ENCODE data around the gene ARL10. TPM values are rescaled to one million over a fixed set of nuclear protein-coding genes. Genes with fewer than 3 reads are reported as not detected.

ARL10 gene
- polyA plus RNA-seq, 1 donor (not counting 4 experiments of a cell fraction or from before 2014, with no cell fraction given), result 1.6 TPM

DNA sequence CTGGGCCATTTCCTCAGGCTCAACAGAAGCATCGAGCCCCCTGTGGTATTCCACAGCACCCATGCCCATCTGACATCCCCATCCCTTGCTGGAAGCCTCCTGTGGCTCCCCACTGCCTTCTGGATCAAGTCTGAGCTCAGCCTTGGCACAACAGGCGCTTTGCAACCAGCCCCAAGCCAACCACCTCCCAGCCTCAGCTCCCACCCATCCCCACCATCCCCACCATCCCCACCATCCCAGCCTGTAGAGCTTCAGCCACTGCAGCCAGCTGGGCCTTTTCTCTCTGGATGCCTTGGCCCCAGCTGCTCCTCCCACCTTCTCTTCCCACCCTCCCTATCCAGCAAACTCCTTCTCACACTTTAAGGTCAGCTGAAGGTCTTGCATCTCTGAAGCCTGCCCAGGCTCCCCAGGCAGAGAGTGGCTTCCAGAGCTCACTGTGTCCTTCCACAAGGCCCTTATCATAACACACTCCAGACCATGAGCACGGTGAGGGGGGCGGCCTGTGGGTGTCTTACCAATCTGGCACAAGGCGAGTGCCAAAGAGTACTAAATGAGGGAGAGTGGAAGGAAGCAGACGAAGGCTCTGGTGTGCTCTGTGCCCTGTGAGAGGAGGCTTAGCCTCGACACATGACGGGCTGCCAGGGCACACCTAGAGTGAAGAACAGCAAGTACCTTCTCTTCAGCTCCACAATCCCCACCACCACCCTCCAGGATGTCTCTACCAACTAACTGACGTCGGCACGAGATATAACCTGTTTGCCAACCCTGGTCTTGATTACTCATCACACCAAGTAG, 29.8 kb downstream of the ARL10 start:
- FAIRE-seq (no peak), DNase-seq (ENCODE audit: low read depth, low spot score) (no peak)
- dilution Hi-C loops (cut with MboI; ENCODE audit: extremely low pct_ligation_motif_present, low sequenced_read_pairs), result no loop called here
- H3K4me2 ChIP-seq (ENCODE audit: control insufficient read depth, extremely low read depth, insufficient read depth, low read depth, low read length), result no peak overlapping the region
- H3K9ac ChIP-seq (ENCODE audit: control insufficient read depth, extremely low read depth, insufficient read depth, low read length), result no peak overlapping the region
- no peaks in the 10 kb centered on the region for H3K27me3 ChIP-seq (ENCODE audit: control insufficient read depth, extremely low read depth, insufficient read depth, low read length)
- peaks cover 28% of the 10 kb centered on the region for H3K79me2 ChIP-seq (ENCODE audit: control insufficient read depth, insufficient read depth, low read length)
- no peak overlapping the region for H3K4me3 ChIP-seq (ENCODE audit: control insufficient read depth in 2 of 3, extremely low read depth in 1 of 3, insufficient read depth in 2 of 3, low read depth in 1 of 3, low read length in 3 of 3)
- H4K20me1 ChIP-seq (ENCODE audit: control insufficient read depth, extremely low read depth, insufficient read depth, low read length), result no peaks in the 10 kb centered on the region
- H3K9me3 ChIP-seq (ENCODE audit: control insufficient read depth, low read depth, low read length), result no peaks in the 10 kb centered on the region
- H3K9me1 ChIP-seq (ENCODE audit: control insufficient read depth, extremely low read depth, insufficient read depth, low read length), result no peaks in the 10 kb centered on the region
- H3K4me1 ChIP-seq (ENCODE audit: control insufficient read depth, extremely low read depth, insufficient read depth, low read length), result peaks cover under 1% of the 10 kb centered on the region
- TF ChIP-seq, protein P1, sequence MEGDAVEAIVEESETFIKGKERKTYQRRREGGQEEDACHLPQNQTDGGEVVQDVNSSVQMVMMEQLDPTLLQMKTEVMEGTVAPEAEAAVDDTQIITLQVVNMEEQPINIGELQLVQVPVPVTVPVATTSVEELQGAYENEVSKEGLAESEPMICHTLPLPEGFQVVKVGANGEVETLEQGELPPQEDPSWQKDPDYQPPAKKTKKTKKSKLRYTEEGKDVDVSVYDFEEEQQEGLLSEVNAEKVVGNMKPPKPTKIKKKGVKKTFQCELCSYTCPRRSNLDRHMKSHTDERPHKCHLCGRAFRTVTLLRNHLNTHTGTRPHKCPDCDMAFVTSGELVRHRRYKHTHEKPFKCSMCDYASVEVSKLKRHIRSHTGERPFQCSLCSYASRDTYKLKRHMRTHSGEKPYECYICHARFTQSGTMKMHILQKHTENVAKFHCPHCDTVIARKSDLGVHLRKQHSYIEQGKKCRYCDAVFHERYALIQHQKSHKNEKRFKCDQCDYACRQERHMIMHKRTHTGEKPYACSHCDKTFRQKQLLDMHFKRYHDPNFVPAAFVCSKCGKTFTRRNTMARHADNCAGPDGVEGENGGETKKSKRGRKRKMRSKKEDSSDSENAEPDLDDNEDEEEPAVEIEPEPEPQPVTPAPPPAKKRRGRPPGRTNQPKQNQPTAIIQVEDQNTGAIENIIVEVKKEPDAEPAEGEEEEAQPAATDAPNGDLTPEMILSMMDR (optimal IDR thresholded peaks at IDR 0.05 in 1 of 3, IDR thresholded peaks at IDR 0.05 in 1 of 3, conservative IDR thresholded peaks at IDR 0.05 in 1 of 3; ENCODE audit: extremely low read depth in 1 of 3, insufficient read depth in 2 of 3, low read length in 3 of 3), result no peak
- TF ChIP-seq EZH2 (IDR thresholded peaks at IDR 0.05; ENCODE audit: low read length), result no peak
- peaks cover 58 to 59% of the 10 kb centered on the region in 2 experiments for H3K36me3 ChIP-seq (ENCODE audit: control insufficient read depth in 2 of 2, extremely low read depth in 1 of 2, insufficient read depth in 2 of 2, low read length in 2 of 2)
- no peak overlapping the region for H2AFZ ChIP-seq (ENCODE audit: control insufficient read depth, low read length)
- no peak overlapping the region for H3K27ac ChIP-seq (ENCODE audit: control insufficient read depth, insufficient read depth, low read length)

- H2AFZ ChIP-seq (ENCODE audit: control insufficient read depth, low read length), result no peak overlapping the region
- dilution Hi-C loops (cut with MboI; ENCODE audit: extremely low pct_ligation_motif_present, low sequenced_read_pairs), result no loop called here
- H3K27me3 ChIP-seq (ENCODE audit: control insufficient read depth, extremely low read depth, insufficient read depth, low read length), result no peaks in the 10 kb centered on the region
- H3K27ac ChIP-seq (ENCODE audit: control insufficient read depth, insufficient read depth, low read length), result no peak overlapping the region
- H3K4me3 ChIP-seq (ENCODE audit: control insufficient read depth in 2 of 3, extremely low read depth in 1 of 3, insufficient read depth in 2 of 3, low read depth in 1 of 3, low read length in 3 of 3), result no peak overlapping the region
- H3K4me2 ChIP-seq (ENCODE audit: control insufficient read depth, extremely low read depth, insufficient read depth, low read depth, low read length), result no peak overlapping the region
- peaks cover 34% of the 10 kb centered on the region for H3K79me2 ChIP-seq (ENCODE audit: control insufficient read depth, insufficient read depth, low read length)
- H3K36me3 ChIP-seq (ENCODE audit: control insufficient read depth in 2 of 2, extremely low read depth in 1 of 2, insufficient read depth in 2 of 2, low read length in 2 of 2), result peaks cover 51 to 55% of the 10 kb centered on the region in 2 experiments
- no peaks in the 10 kb centered on the region for H3K9me1 ChIP-seq (ENCODE audit: control insufficient read depth, extremely low read depth, insufficient read depth, low read length)
- no peaks in the 10 kb centered on the region for H3K9me3 ChIP-seq (ENCODE audit: control insufficient read depth, low read depth, low read length)
- TF ChIP-seq, protein P1 (optimal IDR thresholded peaks at IDR 0.05 in 1 of 3, IDR thresholded peaks at IDR 0.05 in 1 of 3, conservative IDR thresholded peaks at IDR 0.05 in 1 of 3; ENCODE audit: extremely low read depth in 1 of 3, insufficient read depth in 2 of 3, low read length in 3 of 3), result no peak
- no peak for TF ChIP-seq EZH2 (IDR thresholded peaks at IDR 0.05; ENCODE audit: low read length)
- no peak overlapping the region for H3K9ac ChIP-seq (ENCODE audit: control insufficient read depth, extremely low read depth, insufficient read depth, low read length)
- no peak for DNase-seq (ENCODE audit: low read depth, low spot score)
- no peaks in the 10 kb centered on the region for H4K20me1 ChIP-seq (ENCODE audit: control insufficient read depth, extremely low read depth, insufficient read depth, low read length)
- no peak for FAIRE-seq
- peaks cover 13% of the 10 kb centered on the region for H3K4me1 ChIP-seq (ENCODE audit: control insufficient read depth, extremely low read depth, insufficient read depth, low read length)
Measured at GRCh38 chr5:176396330-176396729, 31.0 kb downstream of the ARL10 start.

Measured in keratinocyte (primary cell).